OCI-LY7 (cell line): ENCODE results near the gene SYTL2.

Experiments used
- EZH2phosphoT487 ChIP-seq: fragments of 200-600 bp; sonication (generic); IDR thresholded peaks from 2 replicates; pipeline ENCODE4 v1.6.1; 2018; ENCODE audit warnings: low read depth, borderline replicate concordance, mild to moderate bottlenecking, mixed run types, antibody characterized with exemption, low read length, moderate library complexity, mixed read lengths
- TF ChIP-seq, protein P1 (sequence below): fragments of 200-600 bp; sonication (generic); conservative IDR thresholded peaks from 2 replicates; pipeline ENCODE4 v1.5.1; 2014; ENCODE audit warnings: mild to moderate bottlenecking, antibody characterized with exemption, low read length, moderate library complexity, mixed read lengths

DNA sequence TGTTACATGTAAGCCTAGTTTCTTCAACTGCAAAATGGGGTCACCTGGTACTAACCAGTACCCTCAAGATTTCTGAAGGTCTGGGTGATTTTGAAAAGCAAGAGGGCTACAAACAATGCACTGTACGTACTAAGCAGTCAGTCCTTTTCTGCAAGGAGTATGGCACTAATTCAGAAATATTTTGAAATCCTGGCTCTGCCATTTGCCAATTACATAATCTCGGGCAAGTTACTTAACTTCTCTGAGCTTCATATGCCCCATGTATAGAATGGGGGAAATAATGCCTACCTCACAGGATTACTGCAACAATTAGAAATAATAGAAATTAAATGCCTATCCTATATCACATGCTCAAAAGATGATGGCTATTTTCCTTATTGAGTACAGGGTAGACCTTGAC lies 64.3 kb downstream of the SYTL2 start:
- TF ChIP-seq EZH2phosphoT487 = no peak
- TF ChIP-seq, protein P1, sequence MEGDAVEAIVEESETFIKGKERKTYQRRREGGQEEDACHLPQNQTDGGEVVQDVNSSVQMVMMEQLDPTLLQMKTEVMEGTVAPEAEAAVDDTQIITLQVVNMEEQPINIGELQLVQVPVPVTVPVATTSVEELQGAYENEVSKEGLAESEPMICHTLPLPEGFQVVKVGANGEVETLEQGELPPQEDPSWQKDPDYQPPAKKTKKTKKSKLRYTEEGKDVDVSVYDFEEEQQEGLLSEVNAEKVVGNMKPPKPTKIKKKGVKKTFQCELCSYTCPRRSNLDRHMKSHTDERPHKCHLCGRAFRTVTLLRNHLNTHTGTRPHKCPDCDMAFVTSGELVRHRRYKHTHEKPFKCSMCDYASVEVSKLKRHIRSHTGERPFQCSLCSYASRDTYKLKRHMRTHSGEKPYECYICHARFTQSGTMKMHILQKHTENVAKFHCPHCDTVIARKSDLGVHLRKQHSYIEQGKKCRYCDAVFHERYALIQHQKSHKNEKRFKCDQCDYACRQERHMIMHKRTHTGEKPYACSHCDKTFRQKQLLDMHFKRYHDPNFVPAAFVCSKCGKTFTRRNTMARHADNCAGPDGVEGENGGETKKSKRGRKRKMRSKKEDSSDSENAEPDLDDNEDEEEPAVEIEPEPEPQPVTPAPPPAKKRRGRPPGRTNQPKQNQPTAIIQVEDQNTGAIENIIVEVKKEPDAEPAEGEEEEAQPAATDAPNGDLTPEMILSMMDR = no peak
